WTC11 (cell line): Measurements from ENCODE around the gene HDX. TPM values are rescaled to one million over a fixed set of nuclear protein-coding genes. Genes with fewer than 3 reads are reported as not detected.
A peak's percentile ranks its signal among the peaks of the same experiment; 100 is the strongest.

Experiments
- ATAC-seq: fragments of 200-7000 bp; cut with Tn5 transposase; 2 replicates; pipeline ENCODE4 v1.10.0; 2021; ENCODE audit warnings: mild to moderate bottlenecking, moderate library complexity
- CTCF ChIA-PET: fragments of 300-600 bp; sonication (Branson Sonifier 250); formaldehyde crosslinking; loops from one replicate; lab custom pipeline; 2021; ENCODE audit warnings: antibody characterized with exemption; lab: Charles Lee
- POLR2A ChIA-PET: fragments of 350-600 bp; sonication (Branson Sonifier 250); formaldehyde crosslinking; loops from one replicate; lab custom pipeline; 2021; ENCODE audit warnings: antibody characterized with exemption; lab: Charles Lee
- DNase-seq: peaks from one replicate; pipeline ENCODE4 v3.0.0; 2021; ENCODE audit warnings: low spot score
- H3K27ac Mint-ChIP-seq: 2 replicates; pipeline ENCODE4 v1.8.0; 2021; ENCODE audit warnings: mixed read lengths
- H3K27me3 Mint-ChIP-seq: 2 replicates; pipeline ENCODE4 v1.8.0; 2021; ENCODE audit warnings: low read depth, mild to moderate bottlenecking, moderate library complexity, mixed read lengths
- H3K36me3 Mint-ChIP-seq: 2 replicates; pipeline ENCODE4 v1.8.0; 2021; ENCODE audit warnings: mixed read lengths
- H3K4me1 Mint-ChIP-seq: 2 replicates; pipeline ENCODE4 v1.8.0; 2022; ENCODE audit warnings: mixed read lengths
- H3K4me3 Mint-ChIP-seq: 2 replicates; pipeline ENCODE4 v1.8.0; 2021; ENCODE audit warnings: mild to moderate bottlenecking, moderate library complexity, mixed read lengths
- H3K9me3 Mint-ChIP-seq: 2 replicates; pipeline ENCODE4 v1.8.0; 2021; ENCODE audit warnings: mixed read lengths
- AR ChIP-seq: fragments of 250-450 bp; sonication (Bioruptor Pico); IDR thresholded peaks from 2 replicates; pipeline ENCODE4 v1.9.0; 2021; ENCODE audit warnings: mild to moderate bottlenecking
- ARID4B ChIP-seq: sonication (generic); formaldehyde crosslinking; IDR thresholded peaks from 2 replicates; pipeline ENCODE4 v1.8.0; 2023; ENCODE audit warnings: missing genetic modification reagents, mild to moderate bottlenecking, borderline replicate concordance
- CREM ChIP-seq: sonication (generic); formaldehyde crosslinking; IDR thresholded peaks from 2 replicates; pipeline ENCODE4 v1.8.1; 2022; ENCODE audit warnings: mild to moderate bottlenecking, missing genetic modification reagents, moderate library complexity
- E2F4 ChIP-seq: sonication (generic); formaldehyde crosslinking; IDR thresholded peaks from 2 replicates; pipeline ENCODE4 v1.8.1; 2022; ENCODE audit warnings: low read depth, mild to moderate bottlenecking, moderate library complexity, missing genetic modification reagents, borderline replicate concordance
- ESRRA ChIP-seq: sonication (generic); formaldehyde crosslinking; IDR thresholded peaks from 2 replicates; pipeline ENCODE4 v1.8.1; 2022; ENCODE audit warnings: mild to moderate bottlenecking, missing genetic modification reagents, borderline replicate concordance
- FOXK1 ChIP-seq: sonication (generic); formaldehyde crosslinking; IDR thresholded peaks from 2 replicates; pipeline ENCODE4 v1.8.0; 2022; ENCODE audit warnings: mild to moderate bottlenecking, moderate library complexity, missing genetic modification reagents
- GABPB1 ChIP-seq: sonication (generic); formaldehyde crosslinking; IDR thresholded peaks from 2 replicates; pipeline ENCODE4 v1.8.1; 2023; ENCODE audit warnings: mild to moderate bottlenecking, missing genetic modification reagents
- GRHL2 ChIP-seq: fragments of 250-450 bp; sonication (Bioruptor Pico); IDR thresholded peaks from 2 replicates; pipeline ENCODE4 v1.8.0; 2022; ENCODE audit warnings: mild to moderate bottlenecking, moderate library complexity; ENCODE audit not compliant: insufficient replicate concordance, severe bottlenecking
- IRF2 ChIP-seq: sonication (generic); formaldehyde crosslinking; IDR thresholded peaks from 2 replicates; pipeline ENCODE4 v1.8.0; 2022; ENCODE audit warnings: low read depth, missing genetic modification reagents, borderline replicate concordance
- JAZF1 ChIP-seq: fragments of 250-450 bp; sonication (Bioruptor Pico); IDR thresholded peaks from 2 replicates; pipeline ENCODE4 v1.9.0; 2021; ENCODE audit warnings: moderate library complexity, mild to moderate bottlenecking, inconsistent platforms
- MXD4 ChIP-seq: fragments of 250-450 bp; sonication (Bioruptor Pico); IDR thresholded peaks from 2 replicates; pipeline ENCODE4 v1.8.0; 2021; ENCODE audit warnings: mild to moderate bottlenecking, moderate library complexity, borderline replicate concordance
- MYBL2 ChIP-seq: sonication (generic); formaldehyde crosslinking; IDR thresholded peaks from 2 replicates; pipeline ENCODE4 v1.8.1; 2023; ENCODE audit warnings: mild to moderate bottlenecking, moderate library complexity, missing genetic modification reagents
- NR2C2 ChIP-seq: sonication (generic); formaldehyde crosslinking; IDR thresholded peaks from 2 replicates; pipeline ENCODE4 v1.8.0; 2022; ENCODE audit warnings: mild to moderate bottlenecking, missing genetic modification reagents
- TEAD1 ChIP-seq: sonication (generic); formaldehyde crosslinking; IDR thresholded peaks from 2 replicates; pipeline ENCODE4 v1.8.0; 2022; ENCODE audit warnings: mild to moderate bottlenecking, missing genetic modification reagents
- ZBTB43 ChIP-seq: sonication (generic); formaldehyde crosslinking; IDR thresholded peaks from 2 replicates; pipeline ENCODE4 v1.8.1; 2023; ENCODE audit warnings: mild to moderate bottlenecking, missing genetic modification reagents
- ZMAT4 ChIP-seq: fragments of 250-450 bp; sonication (Bioruptor Pico); IDR thresholded peaks from 2 replicates; pipeline ENCODE4 v1.9.0; 2021; ENCODE audit warnings: mild to moderate bottlenecking
- ZNF121 ChIP-seq: sonication (generic); formaldehyde crosslinking; IDR thresholded peaks from 2 replicates; pipeline ENCODE4 v1.8.0; 2023; ENCODE audit warnings: missing genetic modification reagents
- ZNF263 ChIP-seq: sonication (generic); formaldehyde crosslinking; IDR thresholded peaks from 2 replicates; pipeline ENCODE4 v1.8.1; 2022; ENCODE audit warnings: low read depth, mild to moderate bottlenecking, moderate library complexity, missing genetic modification reagents
- ZNF317 ChIP-seq: sonication (generic); formaldehyde crosslinking; IDR thresholded peaks from 2 replicates; pipeline ENCODE4 v1.8.1; 2023; ENCODE audit warnings: low read depth, mild to moderate bottlenecking, moderate library complexity, missing genetic modification reagents, borderline replicate concordance
- ZNF423 ChIP-seq: fragments of 250-450 bp; sonication (Bioruptor Pico); IDR thresholded peaks from 2 replicates; pipeline ENCODE4 v2.1.2; 2022; ENCODE audit warnings: mild to moderate bottlenecking, moderate library complexity
- total RNA-seq: library from RNA; stranded (reverse); gene quantifications from 3 replicates; pipeline ENCODE4 v1.2.3, GENCODE V29; 2021
- TF ChIP-seq, protein P1 (sequence below): sonication (generic); formaldehyde crosslinking; IDR thresholded peaks from 2 replicates; pipeline ENCODE4 v1.8.1; 2023; ENCODE audit warnings: mild to moderate bottlenecking, missing genetic modification reagents
- TF ChIP-seq, protein P2 (sequence below): sonication (generic); formaldehyde crosslinking; IDR thresholded peaks from 2 replicates; pipeline ENCODE4 v1.8.0; 2023; ENCODE audit warnings: missing genetic modification reagents
- TF ChIP-seq, protein P3 (sequence below): sonication (generic); formaldehyde crosslinking; IDR thresholded peaks from 2 replicates; pipeline ENCODE4 v1.8.0; 2022; ENCODE audit warnings: mild to moderate bottlenecking, missing genetic modification reagents

The HDX gene
- total RNA-seq, 1 experiment from 2014 or later: 6.3 TPM

DNA sequence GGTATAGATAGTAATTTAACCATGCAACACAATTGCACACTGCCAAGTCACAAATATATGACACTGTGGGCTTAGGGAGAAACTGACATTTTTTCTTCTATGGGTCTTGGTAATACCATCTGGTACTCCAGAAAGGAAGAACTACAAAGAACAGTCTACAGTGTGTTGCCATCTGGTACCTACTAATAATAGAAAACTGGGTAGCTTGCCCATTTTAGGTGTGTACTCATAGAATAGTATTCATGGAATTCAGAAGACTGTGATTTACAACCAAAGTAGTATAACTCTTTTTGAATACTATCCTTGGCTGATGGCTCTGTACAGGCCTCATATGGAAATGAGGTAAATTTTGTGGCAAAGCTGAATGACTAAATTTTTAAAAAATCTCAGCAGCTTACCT, 181.6 kb downstream of the HDX start:
- Mint-ChIP-seq H3K27me3 (no peaks in the 10 kb centered on the region), H3K4me3 (no peak overlapping the region), H3K27ac (no peak overlapping the region), H3K9me3 (peaks cover 5% of the 10 kb centered on the region), H3K4me1 (peaks cover 23% of the 10 kb centered on the region), H3K36me3 (peaks cover 5% of the 10 kb centered on the region)
- ATAC-seq (no peak), DNase-seq (no peak)
- POLR2A ChIA-PET: no interaction called here
- TF ChIP-seq, protein P1, sequence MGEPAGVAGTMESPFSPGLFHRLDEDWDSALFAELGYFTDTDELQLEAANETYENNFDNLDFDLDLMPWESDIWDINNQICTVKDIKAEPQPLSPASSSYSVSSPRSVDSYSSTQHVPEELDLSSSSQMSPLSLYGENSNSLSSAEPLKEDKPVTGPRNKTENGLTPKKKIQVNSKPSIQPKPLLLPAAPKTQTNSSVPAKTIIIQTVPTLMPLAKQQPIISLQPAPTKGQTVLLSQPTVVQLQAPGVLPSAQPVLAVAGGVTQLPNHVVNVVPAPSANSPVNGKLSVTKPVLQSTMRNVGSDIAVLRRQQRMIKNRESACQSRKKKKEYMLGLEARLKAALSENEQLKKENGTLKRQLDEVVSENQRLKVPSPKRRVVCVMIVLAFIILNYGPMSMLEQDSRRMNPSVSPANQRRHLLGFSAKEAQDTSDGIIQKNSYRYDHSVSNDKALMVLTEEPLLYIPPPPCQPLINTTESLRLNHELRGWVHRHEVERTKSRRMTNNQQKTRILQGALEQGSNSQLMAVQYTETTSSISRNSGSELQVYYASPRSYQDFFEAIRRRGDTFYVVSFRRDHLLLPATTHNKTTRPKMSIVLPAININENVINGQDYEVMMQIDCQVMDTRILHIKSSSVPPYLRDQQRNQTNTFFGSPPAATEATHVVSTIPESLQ (CRISPR knock-in tag): no peak
- TF ChIP-seq ZMAT4 (CRISPR knock-in tag): no peak
- TF ChIP-seq E2F4 (CRISPR knock-in tag): no peak
- TF ChIP-seq GABPB1: no peak
- TF ChIP-seq FOXK1 (CRISPR knock-in tag): no peak
- no peak for TF ChIP-seq NR2C2
- TF ChIP-seq MXD4 (CRISPR knock-in tag): no peak
- TF ChIP-seq ZNF121 (CRISPR knock-in tag): no peak
- TF ChIP-seq ZNF263 (CRISPR knock-in tag): no peak
- no peak for TF ChIP-seq ZNF317
- TF ChIP-seq ESRRA: no peak
- TF ChIP-seq MYBL2: no peak
- CTCF ChIA-PET: no interaction called here

GRCh38 chrX:84320023-84320422, 182.2 kb downstream of the HDX start:
- peaks cover 10% of the 10 kb centered on the region for H3K9me3 Mint-ChIP-seq
- no peaks in the 10 kb centered on the region for H3K27me3 Mint-ChIP-seq
- DNase-seq: no peak
- H3K36me3 Mint-ChIP-seq: peaks cover 8% of the 10 kb centered on the region
- H3K4me3 Mint-ChIP-seq: no peak overlapping the region
- peaks cover 23% of the 10 kb centered on the region for H3K4me1 Mint-ChIP-seq
- POLR2A ChIA-PET: no interaction called here
- ATAC-seq: no peak
- peak overlapping the region; percentile 45; the same call in 1 of the 2 replicates for H3K27ac Mint-ChIP-seq
- CTCF ChIA-PET: no interaction called here
- TF ChIP-seq, protein P2, sequence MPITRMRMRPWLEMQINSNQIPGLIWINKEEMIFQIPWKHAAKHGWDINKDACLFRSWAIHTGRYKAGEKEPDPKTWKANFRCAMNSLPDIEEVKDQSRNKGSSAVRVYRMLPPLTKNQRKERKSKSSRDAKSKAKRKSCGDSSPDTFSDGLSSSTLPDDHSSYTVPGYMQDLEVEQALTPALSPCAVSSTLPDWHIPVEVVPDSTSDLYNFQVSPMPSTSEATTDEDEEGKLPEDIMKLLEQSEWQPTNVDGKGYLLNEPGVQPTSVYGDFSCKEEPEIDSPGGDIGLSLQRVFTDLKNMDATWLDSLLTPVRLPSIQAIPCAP (CRISPR knock-in tag): no peak
- TF ChIP-seq AR (CRISPR knock-in tag) (no peak), IRF2 (CRISPR knock-in tag) (no peak), CREM (CRISPR knock-in tag) (no peak), GRHL2 (CRISPR knock-in tag) (no peak), TEAD1 (CRISPR knock-in tag) (no peak), ZBTB43 (CRISPR knock-in tag) (no peak), ARID4B (CRISPR knock-in tag) (no peak), ZNF423 (CRISPR knock-in tag) (no peak), JAZF1 (CRISPR knock-in tag) (no peak)
- TF ChIP-seq, protein P3, sequence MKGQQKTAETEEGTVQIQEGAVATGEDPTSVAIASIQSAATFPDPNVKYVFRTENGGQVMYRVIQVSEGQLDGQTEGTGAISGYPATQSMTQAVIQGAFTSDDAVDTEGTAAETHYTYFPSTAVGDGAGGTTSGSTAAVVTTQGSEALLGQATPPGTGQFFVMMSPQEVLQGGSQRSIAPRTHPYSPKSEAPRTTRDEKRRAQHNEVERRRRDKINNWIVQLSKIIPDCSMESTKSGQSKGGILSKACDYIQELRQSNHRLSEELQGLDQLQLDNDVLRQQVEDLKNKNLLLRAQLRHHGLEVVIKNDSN (CRISPR knock-in tag): no peak
